IMR-90 (cell line): ENCODE data around the gene MRGPRF. TPM values are rescaled to one million over a fixed set of nuclear protein-coding genes. Genes with fewer than 3 reads are reported as not detected.

Source experiments
- ATAC-seq: fragments of 200-7000 bp; cut with Tn5 transposase; 2 replicates; pipeline ENCODE4 v1.9.1; 2020; ENCODE audit warnings: low read depth, mild to moderate bottlenecking, moderate library complexity
- BruUV-seq: library from RNA; stranded (reverse); fragments of 400-500 nt; replicated peaks from 2 replicates; lab custom pipeline; 2021; lab: Mats Ljungman, UMichigan
- CTCF ChIA-PET: fragments of 300-600 bp; formaldehyde crosslinking; extraction: SDS; loops from one replicate; lab custom pipeline; 2021; ENCODE audit warnings: antibody characterized with exemption; lab: Yijun Ruan, JAX
- POLR2A ChIA-PET: fragments of 300-600 bp; sonication (Branson Sonifier 250); formaldehyde crosslinking; loops from one replicate; lab custom pipeline; 2022; ENCODE audit warnings: antibody characterized with exemption; ENCODE audit not compliant: unreplicated experiment; lab: Charles Lee
- DNase-seq: peaks from one replicate; pipeline ENCODE4 v3.0.0; 2013
- H2AFZ ChIP-seq: replicated peaks from 2 replicates; pipeline ENCODE3; 2013; ENCODE audit warnings: low read length, mild to moderate bottlenecking; ENCODE audit not compliant: poor library complexity
- H2AK5ac ChIP-seq: 2 replicates; pipeline ENCODE4 v1.6.1; 2013; ENCODE audit warnings: low read depth, low read length, inconsistent platforms
- H2AK9ac ChIP-seq: replicated peaks from 2 replicates; pipeline ENCODE3; 2013; ENCODE audit warnings: mild to moderate bottlenecking, low read depth, low read length, moderate library complexity; ENCODE audit not compliant: poor library complexity
- H2BK120ac ChIP-seq: 2 replicates; pipeline ENCODE4 v1.6.1; 2013; ENCODE audit warnings: low read depth, low read length, inconsistent platforms
- H2BK15ac ChIP-seq: 3 replicates; pipeline ENCODE4 v1.6.1; 2013; ENCODE audit warnings: low read depth, low read length, inconsistent platforms
- H2BK20ac ChIP-seq: 2 replicates; pipeline ENCODE4 v1.6.1; 2013; ENCODE audit warnings: low read depth, mild to moderate bottlenecking, inconsistent platforms, low read length, moderate library complexity
- H2BK5ac ChIP-seq: 2 replicates; pipeline ENCODE4 v1.6.1; 2013; ENCODE audit warnings: mild to moderate bottlenecking, low read depth, low read length, inconsistent platforms; ENCODE audit not compliant: poor library complexity, severe bottlenecking
- H3K14ac ChIP-seq: replicated peaks from 2 replicates; pipeline ENCODE4 v1.6.1; 2013; ENCODE audit warnings: low read depth, low read length, inconsistent platforms
- H3K18ac ChIP-seq: 2 replicates; pipeline ENCODE4 v1.6.1; 2013; ENCODE audit warnings: low read depth, low read length, control low read depth
- H3K23ac ChIP-seq: 2 replicates; pipeline ENCODE4 v1.6.1; 2013; ENCODE audit warnings: low read depth, low read length, inconsistent platforms
- H3K27ac ChIP-seq: 2 replicates; pipeline ENCODE4 v1.5.1; 2013; ENCODE audit warnings: mild to moderate bottlenecking, control low read depth, low read length; ENCODE audit not compliant: insufficient read depth
- H3K27me3 ChIP-seq: 2 replicates; pipeline ENCODE4 v1.6.1; 2013; ENCODE audit warnings: low read length; ENCODE audit not compliant: control insufficient read depth, insufficient read depth
- H3K36me3 ChIP-seq: 2 replicates; pipeline ENCODE4 v1.6.1; 2013; ENCODE audit warnings: low read length, mixed read lengths; ENCODE audit not compliant: control insufficient read depth, insufficient read depth
- H3K4ac ChIP-seq: 2 replicates; pipeline ENCODE4 v1.6.1; 2013; ENCODE audit warnings: low read depth, low read length, inconsistent platforms
- H3K4me1 ChIP-seq: 2 replicates; pipeline ENCODE4 v1.6.1; 2013; ENCODE audit warnings: low read length, mixed read lengths; ENCODE audit not compliant: control insufficient read depth, insufficient read depth
- H3K4me2 ChIP-seq: 2 replicates; pipeline ENCODE4 v1.6.1; 2013; ENCODE audit warnings: low read depth, mild to moderate bottlenecking, control low read depth, low read length, moderate library complexity
- H3K4me3 ChIP-seq: 2 replicates; pipeline ENCODE4 v1.5.1; 2013; ENCODE audit warnings: low read depth, mild to moderate bottlenecking, control low read depth, low read length, moderate library complexity; ENCODE audit not compliant: insufficient read depth
- H3K56ac ChIP-seq: 2 replicates; pipeline ENCODE4 v1.6.1; 2013; ENCODE audit warnings: low read length, inconsistent platforms; ENCODE audit not compliant: insufficient read depth; ENCODE audit errors: extremely low read depth
- H3K79me1 ChIP-seq, 2 experiments: 2 replicates each; pipeline ENCODE4 v1.6.1; 2013; ENCODE audit warnings: low read length in 2 of 2, inconsistent platforms in 1 of 2, low read depth in 1 of 2
- H3K9ac ChIP-seq: 2 replicates; pipeline ENCODE4 v1.6.1; 2013; ENCODE audit warnings: low read depth, low read length, control low read depth
- H3K9me1 ChIP-seq: 2 replicates; pipeline ENCODE4 v1.6.1; 2013; ENCODE audit warnings: low read length, inconsistent platforms; ENCODE audit not compliant: insufficient read depth
- H3K9me3 ChIP-seq: 2 replicates; pipeline ENCODE4 v1.6.1; 2013; ENCODE audit warnings: low read length; ENCODE audit not compliant: control insufficient read depth, insufficient read depth
- H4K20me1 ChIP-seq: 2 replicates; pipeline ENCODE4 v1.6.1; 2013; ENCODE audit warnings: low read length, inconsistent platforms; ENCODE audit not compliant: insufficient read depth
- H4K5ac ChIP-seq: 2 replicates; pipeline ENCODE4 v1.6.1; 2013; ENCODE audit warnings: mild to moderate bottlenecking, low read depth, low read length, control low read depth
- H4K8ac ChIP-seq, 2 experiments: 2 replicates each; pipeline ENCODE4 v1.6.1; 2013; ENCODE audit warnings: low read depth in 2 of 2, low read length in 2 of 2, control low read depth in 1 of 2, inconsistent platforms in 1 of 2
- H4K91ac ChIP-seq: 2 replicates; pipeline ENCODE4 v1.6.1; 2013; ENCODE audit warnings: low read depth, low read length, inconsistent platforms; ENCODE audit not compliant: insufficient read depth
- CEBPB ChIP-seq: IDR thresholded peaks from 2 replicates; pipeline ENCODE4 v1.6.1; 2012; ENCODE audit warnings: low read depth, low read length, improper control_type of control experiment
- RCOR1 ChIP-seq: IDR thresholded peaks from 2 replicates; pipeline ENCODE4 v1.6.1; 2012; ENCODE audit warnings: mild to moderate bottlenecking, low read length, improper control_type of control experiment; ENCODE audit not compliant: insufficient replicate concordance
- WGBS, 2 experiments: methylation state at CpG; one replicate each; pipeline versions ENCODE4 v1.1.5 to v1.1.7; 2013; ENCODE audit warnings: missing lambda C conversion rate in 2 of 2; ENCODE audit not compliant: insufficient read length in 1 of 2; ENCODE audit errors: extremely low coverage in 2 of 2; 5-methylcytosine and 5-hydroxymethylcytosine counted together
- dilution Hi-C: fragments of 300-500 bp; cut with HindIII; formaldehyde crosslinking; loops from one replicate; pipeline ENCODE4 v1.14.3; 2018; ENCODE audit warnings: low sequenced_read_pairs; ENCODE audit not compliant: unreplicated experiment
- in situ Hi-C: fragments of 300-500 bp; cut with MboI; formaldehyde crosslinking; loops from 3 replicates; pipeline ENCODE4 v1.14.3; 2019; ENCODE audit warnings: low sequenced_read_pairs, inconsistent platforms, mixed read lengths
- intact Hi-C: fragments of 100-400 bp; cut with micrococcal nuclease; formaldehyde crosslinking; loops from 2 replicates; pipeline ENCODE4 v1.10.0; 2022
- polyA plus RNA-seq, 3 experiments: library from polyadenylated mRNA; depleted of rRNA; stranded (reverse); fragments of >200 nt; gene quantifications; 2 replicates each; pipeline ENCODE4 v1.2.3, GENCODE V29; 2012; ENCODE audit warnings: low replicate concordance in 1 of 3
- total RNA-seq: library from RNA; depleted of rRNA; stranded (reverse); fragments of >200 nt; gene quantifications from 2 replicates; pipeline ENCODE4 v1.2.3, GENCODE V29; 2012

MRGPRF gene
- total and polyA plus RNA-seq, 2 of the 4 experiments (the other 2 are of a cell fraction), result 6.3 to 28.8 TPM

- ATAC-seq, result no peak
- POLR2A ChIA-PET, result no interaction called here
- in situ Hi-C loops, result no loop called here
Measured at GRCh38 chr11:69030301-69030700, 17.3 kb upstream of the MRGPRF start.

More at GRCh38 chr11:69030301-69030700, 17.3 kb upstream of the MRGPRF start:
- H3K14ac ChIP-seq, result no peak overlapping the region
- H3K9me3 ChIP-seq, result no peaks in the 10 kb centered on the region
- no peak overlapping the region for H3K23ac ChIP-seq
- CTCF ChIA-PET, result no interaction called here
- no peak overlapping the region for H2BK120ac ChIP-seq
- no peak overlapping the region for H4K91ac ChIP-seq
- H4K5ac ChIP-seq, result no peak overlapping the region
- no peak for DNase-seq
- dilution Hi-C loops, result no loop called here
- no peaks in the 10 kb centered on the region for H3K36me3 ChIP-seq
- 0 out of 2 replicates have a peak, but pooled peaks have one; percentile 4 for TF ChIP-seq CEBPB
- no peak for TF ChIP-seq RCOR1
- peaks cover 3% of the 10 kb centered on the region for H3K27me3 ChIP-seq
- H3K4me3 ChIP-seq, result no peak overlapping the region
- no peak overlapping the region for H2AK5ac ChIP-seq
- no peaks in the 10 kb centered on the region for H3K79me1 ChIP-seq
- no peak overlapping the region for H3K4me2 ChIP-seq
- no peaks in the 10 kb centered on the region for H3K9me1 ChIP-seq
- no peak overlapping the region for H2AK9ac ChIP-seq
- no peak overlapping the region for H2BK20ac ChIP-seq
- H3K27ac ChIP-seq, result no peak overlapping the region; the same call in 1 of the 2 replicates
- 92 to 100% methylated on average over 1 to 2 of the region's 6 CpGs for WGBS, 2 experiments
- H3K4ac ChIP-seq, result no peak overlapping the region
- BruUV-seq, result no TSS peak
- no peak overlapping the region for H2BK5ac ChIP-seq
- H3K18ac ChIP-seq, result no peak overlapping the region; the same call in 1 of the 2 replicates
- no peak overlapping the region for H3K56ac ChIP-seq
- H2BK15ac ChIP-seq, result no peak overlapping the region
- H4K20me1 ChIP-seq, result no peaks in the 10 kb centered on the region
- H3K4me1 ChIP-seq, result 0 out of 2 replicates have a peak, but pooled peaks cover 2% of the 10 kb centered on the region
- no peak overlapping the region for H4K8ac ChIP-seq
- H2AFZ ChIP-seq, result no peak overlapping the region
- intact Hi-C loops, result no loop called here
- H3K9ac ChIP-seq, result no peak overlapping the region
